NCI-H2196 treated with DMSO at 0.1 percent for 48 hours (cell line): ENCODE measurements around the gene OR6X1.
A peak's percentile ranks its signal among the peaks of the same experiment; 100 is the strongest.
"Not testable (repeated sequence)": the region's sequence is repeated elsewhere in the genome, so short reads cannot be mapped to it uniquely, and the experiment has no call there.

Experiments used
- DNase-seq: peaks from one replicate; lab custom pipeline; 2025; ENCODE audit not compliant: unreplicated experiment; lab: John Stamatoyannopoulos, UW

OR6X1 gene

DNA sequence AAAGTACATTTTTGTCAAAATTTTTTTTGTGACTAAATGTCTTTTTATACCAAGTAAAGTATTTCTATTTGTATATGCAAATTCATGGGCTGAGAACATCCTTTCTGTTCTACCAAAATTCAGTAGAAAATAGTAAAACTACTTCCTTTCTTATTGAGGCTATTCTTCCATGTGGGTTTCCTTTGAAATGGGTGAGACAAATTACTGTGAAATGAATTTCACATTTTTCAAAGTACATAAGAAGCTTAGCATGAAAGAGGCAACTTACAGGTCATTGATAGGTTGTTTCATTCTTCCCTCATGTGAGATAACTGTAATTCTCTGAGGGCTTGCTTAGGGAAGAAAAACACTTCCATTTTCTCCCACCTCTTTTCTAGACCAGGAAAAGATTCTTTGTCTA, 1.0 kb upstream of the OR6X1 start:
- no peak for DNase-seq

DNA sequence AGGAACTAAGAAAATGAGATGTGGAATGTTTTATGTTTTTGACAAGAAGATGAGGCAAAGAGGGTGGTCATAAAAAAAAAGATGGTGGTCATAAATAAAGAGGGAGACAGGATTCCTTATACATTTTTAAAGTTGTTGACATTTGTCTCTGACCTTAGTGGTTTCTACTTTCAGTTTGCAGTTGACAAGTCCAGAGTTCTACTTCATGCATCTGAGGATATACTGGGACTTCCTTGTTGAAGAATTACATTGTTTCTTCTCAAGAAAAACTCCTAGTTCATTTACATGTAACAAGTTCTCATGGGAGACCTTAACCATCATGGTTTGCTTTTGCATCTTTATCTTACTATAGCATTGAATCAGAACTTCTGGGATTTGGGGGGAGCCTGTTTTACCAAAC, 1.2 kb downstream of the OR6X1 start:
- no peak for DNase-seq

DNA sequence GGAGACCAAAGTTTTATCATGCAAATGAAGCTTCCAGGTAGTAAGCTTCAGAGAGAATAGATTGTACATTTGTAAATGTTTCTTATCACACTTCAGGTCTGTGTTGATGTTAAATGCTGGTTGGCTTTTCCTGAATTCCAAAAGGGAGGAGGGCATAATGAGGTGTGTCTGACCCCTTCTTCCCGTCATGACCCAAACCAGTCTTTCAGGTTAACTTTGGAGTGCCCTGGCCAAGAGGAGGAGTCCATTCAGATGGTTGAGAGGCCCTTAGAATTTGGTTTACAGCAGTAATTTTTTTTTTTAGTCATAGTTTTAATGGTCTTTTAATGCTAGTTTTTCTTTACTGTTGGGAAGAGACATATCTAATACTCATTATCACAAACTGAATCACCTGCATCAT, 2.5 kb downstream of the OR6X1 start:
- no peak for DNase-seq

DNA sequence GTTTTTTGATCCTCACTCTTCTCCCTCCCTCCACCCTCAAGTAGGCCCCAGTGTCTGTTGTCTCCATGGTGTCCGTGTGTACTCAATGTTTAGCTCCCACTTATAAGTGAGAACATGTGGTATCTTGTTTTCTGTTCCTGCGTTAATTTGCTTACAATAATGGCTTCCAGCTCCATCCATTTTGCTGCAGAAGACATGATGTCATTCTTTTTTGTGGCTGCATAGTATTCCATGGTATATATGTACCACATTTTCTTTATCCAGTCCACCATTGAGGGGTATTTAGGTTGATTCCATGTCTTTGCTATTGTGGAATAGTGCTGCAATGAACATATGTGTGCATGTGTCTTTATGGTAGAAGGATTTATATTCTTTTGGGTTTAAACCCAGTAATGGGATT, 6.0 kb downstream of the OR6X1 start:
- not testable (repeated sequence) for DNase-seq

DNA sequence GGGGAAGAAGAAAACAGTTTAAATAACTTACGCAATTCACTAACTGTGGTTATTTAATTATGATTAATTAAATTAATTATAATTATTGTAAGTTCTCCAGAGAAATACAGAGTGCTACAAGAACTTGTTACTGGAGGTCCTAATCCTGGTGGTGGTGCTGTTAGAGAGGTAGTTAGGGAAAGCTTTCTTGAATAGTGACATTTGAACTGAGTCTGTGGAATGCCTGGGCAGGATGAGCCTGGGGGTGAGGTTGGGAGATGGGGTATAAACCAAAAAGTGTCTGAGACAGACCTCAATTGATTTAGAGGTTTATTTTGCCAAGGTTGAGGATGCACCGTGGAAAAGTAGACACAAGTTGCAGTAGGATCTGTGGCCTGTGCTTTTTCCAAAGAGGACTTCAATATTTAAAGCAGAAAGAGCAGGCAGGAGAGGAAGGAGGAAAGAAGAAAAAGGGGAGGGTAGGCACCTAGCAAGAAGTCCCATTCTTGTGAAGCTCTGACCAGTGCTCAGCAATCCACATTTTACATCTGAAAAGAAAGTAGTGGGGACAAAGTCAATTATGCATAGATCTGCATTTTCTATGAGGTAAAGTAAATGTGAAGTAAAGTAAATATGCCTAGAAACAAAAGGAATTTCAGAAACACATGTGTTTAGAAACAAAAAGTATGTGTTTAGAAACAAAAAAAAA, 8.4 kb downstream of the OR6X1 start:
- DNase-seq: no peak

DNA sequence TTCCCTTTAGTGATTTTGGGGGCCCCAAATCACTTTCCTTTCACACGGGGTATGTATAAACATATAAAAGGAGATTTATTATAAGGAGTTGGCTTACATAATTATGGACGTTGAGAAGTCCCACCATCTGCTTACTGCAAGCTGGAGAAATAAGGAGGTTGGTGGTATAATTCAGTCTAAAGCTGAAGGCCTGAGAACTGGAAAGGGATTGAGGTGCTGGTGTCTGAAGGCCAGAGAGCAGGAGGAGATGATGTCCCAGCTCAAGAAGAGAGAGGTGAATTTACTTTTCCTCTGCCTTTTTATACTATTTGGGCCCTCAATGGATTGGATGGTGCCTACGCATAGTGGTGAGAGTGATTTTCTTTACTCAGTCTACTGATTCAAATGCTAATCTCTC, 11.6 kb downstream of the OR6X1 start:
- no peak for DNase-seq

DNA sequence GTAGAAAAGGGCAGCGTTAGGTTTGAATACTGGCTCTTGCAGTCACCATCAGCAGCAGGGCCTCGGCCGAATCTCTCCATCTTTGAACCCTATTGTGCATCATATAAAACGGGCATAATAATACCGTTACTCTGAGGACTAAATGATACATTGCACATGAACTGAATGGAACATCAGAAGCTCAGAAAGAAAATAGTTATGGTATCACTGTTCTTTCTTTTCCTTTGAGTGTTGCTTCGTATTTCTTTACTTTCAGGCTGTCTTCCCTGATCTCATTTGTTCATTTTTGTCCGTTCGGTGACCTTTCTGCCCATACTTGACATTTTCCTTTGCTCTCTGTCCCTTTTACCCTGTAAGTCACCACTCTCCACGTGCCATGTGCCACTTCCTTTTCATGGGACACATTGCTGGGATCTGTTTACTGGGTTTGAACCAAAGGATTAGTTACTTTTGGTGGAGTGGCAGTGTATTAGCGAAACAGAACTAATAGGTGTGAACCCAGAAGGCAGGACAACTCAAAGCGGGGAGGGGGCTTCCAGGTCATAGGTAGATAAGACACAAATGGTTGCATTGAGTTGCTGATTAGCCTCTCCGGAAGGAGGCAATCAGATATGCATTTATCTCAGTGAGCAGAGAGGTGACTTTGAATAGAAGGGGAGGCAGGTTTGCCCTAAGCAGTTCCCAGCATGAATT, 12.1 kb downstream of the OR6X1 start:
- DNase-seq: no peak

DNA sequence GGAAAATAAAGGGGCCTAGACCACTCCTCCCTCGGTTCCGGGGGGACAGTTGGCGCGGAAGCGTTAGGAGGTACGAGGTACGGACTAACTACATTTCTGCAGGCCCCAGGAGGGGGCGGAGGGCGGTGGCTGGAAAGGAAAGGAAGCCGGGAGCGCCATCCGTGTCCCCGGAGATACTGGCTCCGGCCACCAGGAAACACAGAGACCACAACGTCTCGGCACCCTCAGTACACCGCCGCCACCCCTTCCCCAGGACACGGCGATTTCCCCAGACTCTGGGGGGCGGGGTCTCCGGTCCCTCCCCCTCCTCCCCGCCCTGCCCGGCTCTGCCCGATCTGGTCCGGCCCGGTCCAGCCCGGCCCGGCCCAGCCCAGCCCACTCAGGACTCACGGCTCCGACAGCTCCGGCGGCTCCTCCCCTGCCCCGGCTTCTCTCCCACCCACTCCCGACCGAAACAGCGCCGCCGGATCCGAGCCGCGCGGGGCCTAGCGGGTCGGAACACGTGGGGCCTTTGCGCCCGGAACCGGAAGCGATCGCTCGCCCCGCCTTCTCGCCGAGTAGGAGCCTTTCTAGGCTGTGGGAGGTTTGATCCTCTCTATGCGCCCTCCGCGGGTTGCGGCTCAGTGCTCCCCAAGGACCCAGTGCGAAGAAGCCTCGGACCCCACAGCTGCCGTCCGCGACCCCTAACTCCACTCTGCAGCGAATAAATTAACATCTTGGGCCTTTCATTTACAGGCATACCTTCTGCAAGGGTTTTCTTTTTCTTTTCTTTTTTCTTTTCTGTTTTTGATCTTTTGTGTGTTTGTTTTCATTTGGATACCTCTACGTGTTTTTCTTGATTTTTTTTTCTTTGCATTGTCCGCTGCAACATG, 12.9 kb downstream of the OR6X1 start, which contains the start of gene ZNF202:
ZNF202 (minus strand) TSS at position 502 of the 872 bp plus-strand sequence. CDS start 10,772 bp downstream, outside the sequence.
- DNase-seq: peak; percentile 80

DNA sequence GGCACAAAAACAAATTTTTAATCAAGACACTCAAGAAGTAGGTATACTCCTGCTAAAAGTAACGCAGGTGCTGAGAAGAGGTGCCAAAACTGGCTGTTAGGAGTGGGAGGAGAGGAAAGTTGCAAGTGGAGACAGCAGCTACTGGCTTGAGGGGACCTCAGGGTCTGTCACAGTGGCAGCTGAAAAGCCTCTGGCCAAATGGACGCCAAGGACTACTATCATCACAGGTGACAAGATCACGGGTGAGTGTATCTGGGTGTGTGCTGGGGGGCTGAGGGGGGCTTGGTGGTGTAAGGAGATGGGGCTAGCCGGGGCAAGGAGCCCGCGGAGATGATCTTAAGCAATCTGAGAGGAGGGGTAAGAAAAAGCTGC, 13.5 kb downstream of the OR6X1 start:
- DNase-seq: no peak

DNA sequence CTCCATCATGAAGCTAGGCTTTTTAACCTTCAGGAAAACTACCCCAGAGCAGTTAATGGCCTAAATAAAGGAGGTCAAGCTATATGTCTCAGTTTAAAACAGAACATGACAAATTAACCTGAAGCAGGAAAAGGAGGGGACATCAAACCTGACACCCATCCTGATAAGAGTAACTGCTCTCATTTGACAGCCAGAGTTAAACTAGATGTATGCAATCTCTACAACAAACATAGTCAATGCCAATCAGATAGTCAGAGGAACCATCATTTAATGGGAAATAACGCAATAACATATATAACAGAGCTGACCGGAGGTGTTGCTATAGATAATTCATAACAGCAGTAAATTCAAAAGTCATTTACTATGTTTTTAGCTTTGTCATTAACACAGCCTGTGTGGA, 15.9 kb downstream of the OR6X1 start:
- DNase-seq: no peak

DNA sequence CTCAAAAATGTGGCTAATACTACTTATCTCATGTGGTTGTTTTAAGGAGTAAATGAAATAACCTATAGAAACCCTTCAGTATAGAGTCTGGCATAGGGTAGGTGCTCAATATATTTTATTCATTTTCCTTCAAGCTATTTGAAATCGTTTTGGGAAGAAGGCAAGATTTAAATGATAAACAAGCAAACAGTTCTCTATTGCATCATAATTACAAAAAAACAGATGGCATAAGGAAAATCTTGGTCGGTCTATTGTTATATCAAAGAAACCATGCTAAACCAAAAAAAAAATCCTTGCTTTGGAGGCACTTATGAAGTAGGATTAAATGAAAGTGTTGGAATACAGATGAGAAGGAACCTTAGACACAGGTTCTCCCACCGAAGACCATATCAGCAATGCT, 17.5 kb downstream of the OR6X1 start:
- no peak for DNase-seq

DNA sequence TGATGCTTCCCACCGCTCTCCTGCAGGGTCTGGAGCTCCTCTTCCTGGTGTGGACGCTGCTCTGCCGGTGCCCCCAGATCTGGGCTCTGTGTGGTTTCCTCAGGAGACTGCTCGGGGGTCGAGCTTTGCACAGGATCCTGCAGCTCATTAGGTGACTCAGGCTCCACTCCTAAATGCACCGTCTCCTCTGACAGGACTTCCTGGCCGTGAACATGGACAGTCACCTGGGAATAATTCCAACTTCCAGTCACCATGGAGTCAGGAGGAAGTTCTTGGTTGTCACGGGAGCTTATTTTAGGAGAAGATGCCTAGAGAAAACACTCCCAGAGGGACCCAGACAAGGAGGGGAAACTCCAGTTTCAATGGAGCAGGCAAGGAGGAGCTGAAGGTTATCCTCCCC, 24.7 kb downstream of the OR6X1 start:
- no peak for DNase-seq

DNA sequence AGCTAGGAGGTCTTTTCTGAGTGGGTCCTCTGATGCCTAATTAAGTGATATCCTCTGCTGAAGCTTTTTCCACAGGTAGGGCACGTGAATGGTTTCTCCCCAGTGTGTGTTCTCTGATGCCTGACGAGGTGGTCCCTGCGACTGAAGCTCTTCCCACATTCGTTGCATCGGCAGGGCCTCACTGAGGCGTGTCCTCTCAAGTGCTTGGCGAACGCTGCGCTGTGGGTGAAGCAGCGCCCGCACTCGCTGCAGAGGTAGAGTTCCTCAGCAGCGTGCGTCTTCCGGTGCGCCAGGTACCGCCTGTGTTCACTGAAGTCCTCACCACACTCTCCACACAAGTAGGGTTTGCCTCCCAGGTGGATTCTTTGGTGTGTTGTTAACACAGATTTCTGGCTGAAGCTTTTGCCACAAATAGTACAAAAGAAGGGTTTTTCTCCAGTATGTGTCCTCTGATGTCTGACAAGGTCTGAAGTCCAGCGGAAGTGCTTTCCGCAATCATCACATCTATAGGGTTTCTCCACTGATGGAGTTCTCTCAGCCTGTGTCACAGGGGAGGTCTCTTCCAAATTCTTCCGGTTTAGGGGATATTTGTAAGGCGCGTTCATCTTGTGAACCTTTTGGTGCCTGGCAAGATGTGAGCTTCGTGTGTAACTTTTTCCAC, 28.2 kb downstream of the OR6X1 start:
- no peak for DNase-seq

DNA sequence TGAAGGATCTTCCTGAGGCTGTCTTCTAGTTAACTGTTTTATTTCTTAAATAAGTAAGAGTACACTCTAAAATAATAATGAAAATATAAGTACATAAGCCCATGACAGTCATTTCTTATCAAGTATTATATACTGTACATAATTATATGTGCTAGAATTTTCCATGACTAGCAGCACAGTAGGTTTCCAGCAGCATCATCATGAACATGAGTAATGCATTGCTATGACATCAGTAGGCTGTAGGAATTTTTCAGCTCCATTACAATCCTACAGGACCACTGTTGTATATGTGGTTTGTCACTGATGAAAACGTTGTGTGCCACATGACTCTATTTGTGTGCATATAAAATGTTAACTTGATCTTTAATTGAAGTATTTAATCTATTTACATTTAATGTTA, 34.9 kb downstream of the OR6X1 start:
- DNase-seq: no peak

DNA sequence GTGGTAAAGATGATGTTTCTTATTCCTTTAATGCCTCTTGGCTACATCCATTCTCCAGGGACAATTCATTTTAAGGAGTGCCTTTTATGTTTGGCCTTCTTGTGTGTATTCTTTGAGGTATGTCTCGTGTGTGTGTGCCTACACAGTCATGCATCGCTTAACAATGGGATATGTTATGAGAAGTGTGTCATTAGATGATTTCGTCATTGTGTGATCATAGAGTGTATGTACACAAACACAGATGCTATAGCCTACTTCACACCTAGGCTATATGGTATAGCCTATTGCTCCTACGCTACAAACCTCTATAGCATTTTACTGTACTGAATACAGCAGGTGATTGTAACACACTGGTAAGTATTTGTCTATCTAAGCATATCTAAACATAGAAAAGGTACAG, 35.8 kb downstream of the OR6X1 start:
- DNase-seq: no peak

DNA sequence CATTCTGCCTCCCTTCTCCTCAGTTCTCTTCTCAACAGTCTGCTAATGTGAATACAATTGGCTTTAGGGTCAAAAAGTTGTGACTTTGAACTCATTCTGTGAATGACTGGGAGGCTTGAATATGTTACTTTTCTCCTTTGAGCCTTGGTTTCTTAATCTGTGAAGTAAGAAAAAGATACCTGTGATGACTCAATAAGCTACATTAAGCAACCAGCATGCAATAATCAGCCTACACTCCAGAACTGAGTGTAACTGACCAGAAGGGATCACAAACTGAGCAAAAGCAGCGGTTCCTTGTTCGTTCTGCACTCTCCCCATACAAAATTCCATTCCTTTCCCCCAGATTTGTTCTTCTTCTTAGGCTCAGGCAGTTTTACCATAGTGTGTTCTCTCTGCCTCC, 36.3 kb downstream of the OR6X1 start:
- no peak for DNase-seq

DNA sequence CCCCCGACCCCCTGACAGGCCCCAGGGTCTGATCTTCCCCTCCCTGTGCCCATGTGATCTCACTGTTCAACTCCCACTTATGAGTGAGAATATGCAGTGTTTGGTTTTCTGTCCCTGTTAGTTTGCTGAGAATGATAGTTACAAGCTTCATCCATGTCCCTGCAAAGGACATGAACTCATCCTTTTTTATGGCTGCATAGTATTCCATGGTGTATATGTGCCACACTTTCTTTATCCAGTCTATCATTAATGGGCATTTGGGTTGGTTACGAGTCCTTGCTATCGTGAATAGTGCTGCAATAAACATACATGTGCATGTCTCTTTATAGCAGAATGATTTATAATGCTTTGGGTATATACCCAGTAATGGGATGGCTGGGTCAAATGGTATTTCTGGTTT, 41.7 kb downstream of the OR6X1 start:
- not testable (repeated sequence) for DNase-seq

DNA sequence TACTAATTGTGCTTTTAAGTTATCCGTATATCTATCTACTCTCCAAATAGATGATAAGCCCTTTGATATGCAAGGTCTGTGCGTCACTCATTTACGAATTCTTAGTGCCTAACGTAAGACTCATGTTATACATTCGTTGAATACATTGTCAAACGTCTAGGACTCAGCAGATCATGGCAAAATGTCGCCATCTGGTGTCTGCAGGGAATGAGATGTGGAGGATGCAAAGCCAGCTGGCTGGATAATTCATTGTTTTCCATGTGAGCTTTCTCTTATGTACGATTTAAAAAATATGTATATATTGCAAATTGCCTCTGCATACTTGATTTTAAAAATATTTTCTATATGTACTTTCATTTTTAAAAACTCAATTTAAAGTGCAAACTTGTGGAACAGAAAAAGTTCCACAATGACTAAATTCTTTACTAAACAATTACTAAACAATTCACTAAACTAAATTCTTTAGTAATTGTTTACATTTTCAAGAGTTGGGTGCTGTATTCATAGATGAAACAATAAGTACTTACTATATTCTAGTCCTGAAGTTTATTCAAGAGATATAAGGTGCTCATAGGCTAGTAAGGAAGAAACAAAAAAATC, 46.6 kb downstream of the OR6X1 start:
- peak; percentile 26 for DNase-seq

DNA sequence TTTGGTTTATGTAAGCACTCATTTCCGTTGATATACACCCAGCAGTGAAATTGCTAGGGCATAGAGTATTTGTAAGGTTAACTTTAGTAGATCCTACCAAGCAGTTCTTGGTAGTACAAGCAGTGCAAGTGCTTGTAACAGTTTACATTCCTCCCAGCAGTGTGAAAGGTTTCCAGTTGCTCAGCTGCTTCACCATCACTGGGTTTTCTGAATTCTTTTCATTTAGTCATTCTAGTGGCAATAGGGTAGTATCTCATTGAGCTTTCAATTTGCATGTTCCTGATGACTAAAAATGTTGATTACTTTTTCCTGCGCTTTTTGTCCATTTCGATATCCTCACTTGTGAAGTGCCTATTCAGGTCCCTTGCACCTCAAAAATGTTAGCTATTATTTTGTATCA, 47.1 kb downstream of the OR6X1 start:
- DNase-seq: no peak

DNA sequence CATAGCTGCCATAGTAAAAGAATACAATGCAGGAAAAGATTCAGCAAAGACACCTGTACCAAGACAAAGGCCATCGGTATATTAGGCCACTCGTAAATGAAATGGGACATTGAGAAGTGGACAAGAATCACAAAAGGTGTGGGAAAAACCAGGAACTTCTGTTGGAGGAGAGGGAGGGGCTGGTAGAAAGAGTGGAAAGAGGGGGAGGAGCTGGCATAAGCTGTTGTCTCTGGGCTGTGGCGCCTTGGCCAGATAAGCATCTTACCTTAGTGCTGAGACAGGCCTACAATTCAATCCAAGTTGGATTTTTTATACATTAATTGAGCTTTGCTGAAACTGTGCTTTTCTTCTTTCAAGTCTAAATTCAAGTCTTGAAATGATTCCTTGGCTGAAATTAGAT, 50.0 kb downstream of the OR6X1 start:
- no peak for DNase-seq
